ENCODE results near the gene CUBN.

CUBN gene

GRCh38 chr10:17073725-17074540, 55.7 kb downstream of the CUBN start:
- no peaks in the 10 kb centered on the region for H3K9me3 ChIP-seq (ENCODE audit: control extremely low read depth in 1 of 5, control insufficient read depth in 4 of 5, insufficient read depth in 2 of 5, low read depth in 1 of 5, low read length in 4 of 5)
- 100% methylated on average over 3 of the region's 12 CpGs for WGBS (ENCODE audit: insufficient coverage)
- H3K36me3 ChIP-seq (ENCODE audit: control insufficient read depth in 4 of 4, insufficient read depth in 4 of 4, low read length in 3 of 4) = peaks cover 0 to 2% (median 0%) of the 10 kb centered on the region in 4 experiments
- no peak overlapping the region for H3K4me3 ChIP-seq (ENCODE audit: control insufficient read depth in 1 of 7, extremely low read depth in 1 of 7, insufficient read depth in 4 of 7, low read depth in 2 of 7, low read length in 6 of 7)
- ChIA-PET CTCF (interaction anchor here (0.6 kb wide), 1 partner anchor 9 kb away, joined by 3 read pairs; no protein-coding TSS in a partner anchor), POLR2A (no interaction called here)
- DNase-seq = no peak
- no peaks in the 10 kb centered on the region for H3K4me1 ChIP-seq (ENCODE audit: control extremely low read depth in 1 of 4, control insufficient read depth in 4 of 4, insufficient read depth in 4 of 4, low read length in 3 of 4)
- no peak overlapping the region for H3K27ac ChIP-seq (ENCODE audit: insufficient read depth in 1 of 2, low read depth in 1 of 2, low read length in 2 of 2, poor library complexity in 1 of 2, severe bottlenecking in 2 of 2)
- H3K27me3 ChIP-seq (replicated peaks in 2 of 5; ENCODE audit: control insufficient read depth in 4 of 5, insufficient read depth in 5 of 5, low read length in 4 of 5) = no peaks in the 10 kb centered on the region

- Histone ChIP-seq H3K36me3 (ENCODE audit: control insufficient read depth in 4 of 4, insufficient read depth in 4 of 4, low read length in 3 of 4) (peaks cover 0 to 2% (median 0%) of the 10 kb centered on the region in 4 experiments), H3K9me3 (ENCODE audit: control extremely low read depth in 1 of 5, control insufficient read depth in 4 of 5, insufficient read depth in 2 of 5, low read depth in 1 of 5, low read length in 4 of 5) (no peaks in the 10 kb centered on the region), H3K4me3 (ENCODE audit: control insufficient read depth in 1 of 7, extremely low read depth in 1 of 7, insufficient read depth in 4 of 7, low read depth in 2 of 7, low read length in 6 of 7) (no peak overlapping the region), H3K4me1 (ENCODE audit: control extremely low read depth in 1 of 4, control insufficient read depth in 4 of 4, insufficient read depth in 4 of 4, low read length in 3 of 4) (no peaks in the 10 kb centered on the region), H3K27ac (ENCODE audit: insufficient read depth in 1 of 2, low read depth in 1 of 2, low read length in 2 of 2, poor library complexity in 1 of 2, severe bottlenecking in 2 of 2) (no peak overlapping the region), H3K27me3 (replicated peaks in 2 of 5; ENCODE audit: control insufficient read depth in 4 of 5, insufficient read depth in 5 of 5, low read length in 4 of 5) (no peaks in the 10 kb centered on the region)
- no peak for DNase-seq
- WGBS (ENCODE audit: insufficient coverage) = no CpG with 5 or more reads among the region's 2 CpGs
- CTCF ChIA-PET = interaction anchor here (1.5 kb wide), 1 partner anchor 15 kb away, joined by 3 read pairs; no protein-coding TSS in a partner anchor
- POLR2A ChIA-PET = no interaction called here
Observed at GRCh38 chr10:17068953-17069352, 60.7 kb downstream of the CUBN start.

DNA sequence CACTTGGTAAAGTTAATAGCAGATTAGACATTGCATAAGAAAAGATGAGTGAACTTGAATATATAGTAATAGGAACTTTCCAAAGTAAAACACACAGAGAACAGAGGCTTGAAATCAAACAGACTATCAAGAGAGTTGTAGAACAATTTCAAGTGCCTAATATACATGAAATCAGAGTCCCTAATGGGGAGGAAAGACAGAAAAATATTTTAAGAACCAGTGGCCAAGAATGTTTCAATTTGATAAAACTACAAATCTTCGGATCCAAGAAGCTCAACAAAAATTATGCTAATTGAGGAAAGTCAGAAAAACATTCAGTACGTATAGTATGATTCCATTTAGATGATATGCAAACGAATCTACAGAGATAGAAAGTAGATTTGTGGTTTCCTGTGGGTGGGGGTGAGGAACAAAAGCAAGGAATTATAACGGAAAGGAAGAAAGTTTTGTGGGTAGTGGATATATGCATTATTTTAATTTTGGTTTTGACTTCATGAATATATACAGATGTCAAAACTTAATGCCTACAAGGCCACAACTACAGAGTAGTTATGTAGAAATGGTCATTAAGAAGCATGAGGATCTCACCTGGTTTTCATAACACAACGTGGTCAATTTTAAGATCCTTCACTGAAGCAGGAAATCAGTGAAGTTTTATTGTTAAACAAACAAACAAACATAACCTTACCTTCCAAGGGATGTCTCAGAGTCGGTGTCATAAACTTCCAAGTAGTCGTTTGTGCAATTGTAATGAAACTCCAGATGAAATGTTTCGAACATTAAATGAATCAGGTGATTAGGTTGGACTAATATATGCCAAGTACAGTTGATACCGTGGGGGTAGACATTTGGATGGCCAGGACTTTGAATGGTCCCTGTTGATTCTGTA, 62.0 kb downstream of the CUBN start:
- WGBS (ENCODE audit: insufficient coverage) = 93% methylated on average over 2 of the region's 9 CpGs
- no peak for DNase-seq
- ChIA-PET POLR2A (no interaction called here), CTCF (no interaction called here)
- Histone ChIP-seq H3K36me3 (ENCODE audit: control insufficient read depth in 4 of 4, insufficient read depth in 4 of 4, low read length in 3 of 4) (peaks cover 0 to 2% (median 0%) of the 10 kb centered on the region in 4 experiments), H3K4me3 (ENCODE audit: control insufficient read depth in 1 of 7, extremely low read depth in 1 of 7, insufficient read depth in 4 of 7, low read depth in 2 of 7, low read length in 6 of 7) (no peak overlapping the region), H3K4me1 (ENCODE audit: control extremely low read depth in 1 of 4, control insufficient read depth in 4 of 4, insufficient read depth in 4 of 4, low read length in 3 of 4) (no peaks in the 10 kb centered on the region), H3K9me3 (ENCODE audit: control extremely low read depth in 1 of 5, control insufficient read depth in 4 of 5, insufficient read depth in 2 of 5, low read depth in 1 of 5, low read length in 4 of 5) (no peaks in the 10 kb centered on the region), H3K27ac (ENCODE audit: insufficient read depth in 1 of 2, low read depth in 1 of 2, low read length in 2 of 2, poor library complexity in 1 of 2, severe bottlenecking in 2 of 2) (no peak overlapping the region), H3K27me3 (replicated peaks in 2 of 5; ENCODE audit: control insufficient read depth in 4 of 5, insufficient read depth in 5 of 5, low read length in 4 of 5) (no peaks in the 10 kb centered on the region)

DNA sequence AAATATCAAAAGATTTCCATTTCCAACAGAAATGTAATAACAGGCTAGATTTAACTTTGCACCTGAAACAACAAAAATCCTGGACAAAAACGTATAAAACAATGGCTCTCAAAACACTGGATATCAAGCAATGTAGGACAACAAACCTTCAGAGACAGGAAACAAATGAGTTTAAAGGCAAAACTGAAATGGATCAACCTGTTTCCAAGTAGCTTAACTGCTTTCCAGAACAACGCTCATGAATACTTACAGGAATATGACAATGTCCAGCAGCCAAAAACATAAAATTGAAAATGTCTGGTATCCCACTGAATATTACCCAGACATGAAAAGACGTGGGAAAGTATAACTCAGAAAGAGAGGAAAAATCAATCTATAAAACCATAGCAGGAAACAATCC, 62.8 kb downstream of the CUBN start:
- H3K4me3 ChIP-seq (ENCODE audit: control insufficient read depth in 1 of 7, extremely low read depth in 1 of 7, insufficient read depth in 4 of 7, low read depth in 2 of 7, low read length in 6 of 7) = no peak overlapping the region
- no peaks in the 10 kb centered on the region for H3K9me3 ChIP-seq (ENCODE audit: control extremely low read depth in 1 of 5, control insufficient read depth in 4 of 5, insufficient read depth in 2 of 5, low read depth in 1 of 5, low read length in 4 of 5)
- DNase-seq = no peak
- peaks cover 0 to 2% (median 0%) of the 10 kb centered on the region in 4 experiments for H3K36me3 ChIP-seq (ENCODE audit: control insufficient read depth in 4 of 4, insufficient read depth in 4 of 4, low read length in 3 of 4)
- POLR2A ChIA-PET = interaction anchor here (0.6 kb wide), 1 partner anchor 129 kb away, joined by 4 read pairs; no protein-coding TSS in a partner anchor
- no peaks in the 10 kb centered on the region for H3K4me1 ChIP-seq (ENCODE audit: control extremely low read depth in 1 of 4, control insufficient read depth in 4 of 4, insufficient read depth in 4 of 4, low read length in 3 of 4)
- 100% methylated on average over 2 of the region's 3 CpGs for WGBS (ENCODE audit: insufficient coverage)
- no peak overlapping the region for H3K27ac ChIP-seq (ENCODE audit: insufficient read depth in 1 of 2, low read depth in 1 of 2, low read length in 2 of 2, poor library complexity in 1 of 2, severe bottlenecking in 2 of 2)
- H3K27me3 ChIP-seq (replicated peaks in 2 of 5; ENCODE audit: control insufficient read depth in 4 of 5, insufficient read depth in 5 of 5, low read length in 4 of 5) = no peaks in the 10 kb centered on the region
- CTCF ChIA-PET = no interaction called here

GRCh38 chr10:17066000-17066399, 63.6 kb downstream of the CUBN start:
- no peaks in the 10 kb centered on the region for H3K4me1 ChIP-seq (ENCODE audit: control extremely low read depth in 1 of 4, control insufficient read depth in 4 of 4, insufficient read depth in 4 of 4, low read length in 3 of 4)
- POLR2A ChIA-PET = no interaction called here
- no peaks in the 10 kb centered on the region for H3K9me3 ChIP-seq (ENCODE audit: control extremely low read depth in 1 of 5, control insufficient read depth in 4 of 5, insufficient read depth in 2 of 5, low read depth in 1 of 5, low read length in 4 of 5)
- H3K4me3 ChIP-seq (ENCODE audit: control insufficient read depth in 1 of 7, extremely low read depth in 1 of 7, insufficient read depth in 4 of 7, low read depth in 2 of 7, low read length in 6 of 7) = no peak overlapping the region
- CTCF ChIA-PET = no interaction called here
- WGBS (ENCODE audit: insufficient coverage) = no CpG with 5 or more reads among the region's 1 CpG
- no peaks in the 10 kb centered on the region for H3K27me3 ChIP-seq (replicated peaks in 2 of 5; ENCODE audit: control insufficient read depth in 4 of 5, insufficient read depth in 5 of 5, low read length in 4 of 5)
- H3K36me3 ChIP-seq (ENCODE audit: control insufficient read depth in 4 of 4, insufficient read depth in 4 of 4, low read length in 3 of 4) = peaks cover 0 to 2% (median 0%) of the 10 kb centered on the region in 4 experiments
- no peak for DNase-seq
- H3K27ac ChIP-seq (ENCODE audit: insufficient read depth in 1 of 2, low read depth in 1 of 2, low read length in 2 of 2, poor library complexity in 1 of 2, severe bottlenecking in 2 of 2) = no peak overlapping the region

DNA sequence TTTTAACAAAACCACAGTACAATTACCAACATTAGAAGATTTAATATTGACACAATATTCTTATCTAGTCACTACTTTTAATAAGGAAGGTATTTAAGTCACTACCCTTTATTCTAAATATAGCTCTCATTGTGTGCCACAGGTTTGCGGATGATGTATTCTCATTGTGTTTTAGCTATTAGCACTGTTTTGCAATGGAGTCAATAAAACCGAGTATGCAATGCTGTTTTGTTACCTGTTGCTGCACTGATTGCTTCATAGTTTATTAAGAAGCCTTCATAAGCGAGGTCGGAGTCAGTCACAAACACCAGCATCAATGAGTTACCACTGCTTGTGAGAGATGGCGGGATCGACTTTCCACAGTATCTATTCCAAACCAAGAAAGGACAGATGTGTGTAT, 64.3 kb downstream of the CUBN start:
- no peak for DNase-seq

More for the DNA sequence above, 64.3 kb downstream of the CUBN start:
- ChIA-PET POLR2A (no interaction called here), CTCF (interaction anchor here (0.8 to 1.4 kb wide), 2 partner anchors 12 to 16 kb away, joined by 3 read pairs; no protein-coding TSS in a partner anchor)
- H3K9me3 ChIP-seq (ENCODE audit: control extremely low read depth in 1 of 5, control insufficient read depth in 4 of 5, insufficient read depth in 2 of 5, low read depth in 1 of 5, low read length in 4 of 5) = no peaks in the 10 kb centered on the region
- H3K4me3 ChIP-seq (ENCODE audit: control insufficient read depth in 1 of 7, extremely low read depth in 1 of 7, insufficient read depth in 4 of 7, low read depth in 2 of 7, low read length in 6 of 7) = no peak overlapping the region
- no peak overlapping the region for H3K27ac ChIP-seq (ENCODE audit: insufficient read depth in 1 of 2, low read depth in 1 of 2, low read length in 2 of 2, poor library complexity in 1 of 2, severe bottlenecking in 2 of 2)
- H3K27me3 ChIP-seq (replicated peaks in 2 of 5; ENCODE audit: control insufficient read depth in 4 of 5, insufficient read depth in 5 of 5, low read length in 4 of 5) = no peaks in the 10 kb centered on the region
- no peaks in the 10 kb centered on the region for H3K4me1 ChIP-seq (ENCODE audit: control extremely low read depth in 1 of 4, control insufficient read depth in 4 of 4, insufficient read depth in 4 of 4, low read length in 3 of 4)
- 100% methylated on average over 3 of the region's 6 CpGs for WGBS (ENCODE audit: insufficient coverage)
- H3K36me3 ChIP-seq (ENCODE audit: control insufficient read depth in 4 of 4, insufficient read depth in 4 of 4, low read length in 3 of 4) = peaks cover 0 to 2% (median 0%) of the 10 kb centered on the region in 4 experiments

All from common myeloid progenitor, CD34-positive (primary cell).